Panc1 (cell line): ENCODE results near the gene CYP26B1. TPM values are rescaled to one million over a fixed set of nuclear protein-coding genes. Genes with fewer than 3 reads are reported as not detected.
A peak's percentile ranks its signal among the peaks of the same experiment; 100 is the strongest.

Experiments
- ATAC-seq: fragments of 200-7000 bp; cut with Tn5 transposase; 2 replicates; pipeline ENCODE4 v1.9.1; 2020; ENCODE audit warnings: mild to moderate bottlenecking, moderate library complexity
- BruUV-seq: library from RNA; stranded (reverse); fragments of 400-500 nt; replicated peaks from 2 replicates; lab custom pipeline; 2021; lab: Mats Ljungman, UMichigan
- CTCF ChIA-PET: fragments of 300-600 bp; sonication (Branson Sonifier 250); formaldehyde crosslinking; loops from one replicate; lab custom pipeline; 2022; ENCODE audit warnings: antibody characterized with exemption; lab: Charles Lee
- POLR2A ChIA-PET: fragments of 300-600 bp; sonication (Branson Sonifier 250); formaldehyde crosslinking; loops from one replicate; lab custom pipeline; 2022; ENCODE audit warnings: antibody characterized with exemption; lab: Charles Lee
- DNase-seq: peaks from one replicate; pipeline ENCODE4 v3.0.0-alpha.2; 2010; ENCODE audit warnings: low read depth, low spot score
- H3K27ac ChIP-seq: 2 replicates; pipeline ENCODE4 v1.5.1; 2011; ENCODE audit warnings: mild to moderate bottlenecking, low read length, inconsistent platforms
- H3K27me3 ChIP-seq: fragments of 200-500 bp; sonication (Bioruptor generic); 2 replicates; pipeline ENCODE4 v1.6.0; 2014; ENCODE audit warnings: low read length, inconsistent platforms; ENCODE audit not compliant: control insufficient read depth, insufficient read depth
- H3K36me3 ChIP-seq: fragments of 200-500 bp; sonication (Bioruptor generic); 2 replicates; pipeline ENCODE4 v1.5.1; 2014; ENCODE audit warnings: inconsistent platforms, mild to moderate bottlenecking, low read length, moderate library complexity; ENCODE audit not compliant: control insufficient read depth, insufficient read depth
- H3K4me1 ChIP-seq: 2 replicates; pipeline ENCODE4 v1.5.1; 2011; ENCODE audit warnings: inconsistent platforms, mild to moderate bottlenecking, low read length, moderate library complexity; ENCODE audit not compliant: control insufficient read depth, insufficient read depth
- H3K4me3 ChIP-seq, 2 experiments: 2 replicates each; pipeline ENCODE4 v1.5.1; 2011 to 2012; ENCODE audit warnings: low read depth in 2 of 2, low read length in 2 of 2, mild to moderate bottlenecking in 2 of 2, inconsistent platforms in 1 of 2, moderate library complexity in 1 of 2
- H3K9me3 ChIP-seq: fragments of 200-500 bp; sonication (Bioruptor generic); 2 replicates; pipeline ENCODE4 v1.5.1; 2014; ENCODE audit warnings: low read depth, mild to moderate bottlenecking, inconsistent platforms, low read length, moderate library complexity; ENCODE audit not compliant: control insufficient read depth, insufficient read depth
- POLR2AphosphoS5 ChIP-seq: IDR thresholded peaks from 2 replicates; pipeline ENCODE4 v1.6.1; 2012; ENCODE audit warnings: mild to moderate bottlenecking, low read depth, low read length, moderate library complexity
- REST ChIP-seq, 2 experiments: IDR thresholded peaks; 2 replicates each; pipeline ENCODE4 v1.6.1; 2011 to 2012; ENCODE audit warnings: low read depth in 2 of 2, control low read depth in 1 of 2, low read length in 1 of 2, mild to moderate bottlenecking in 1 of 2, moderate library complexity in 1 of 2; ENCODE audit not compliant: insufficient read depth in 1 of 2
- SIN3A ChIP-seq: IDR thresholded peaks from 2 replicates; pipeline ENCODE4 v1.6.1; 2012; ENCODE audit warnings: low read depth, mild to moderate bottlenecking, low read length, moderate library complexity, borderline replicate concordance; ENCODE audit not compliant: insufficient read depth
- TCF7L2 ChIP-seq: IDR thresholded peaks from 2 replicates; pipeline ENCODE4 v1.6.1; 2011; ENCODE audit warnings: mild to moderate bottlenecking, low read depth, low read length, inconsistent platforms
- in situ Hi-C: cut with HindIII; loops from 2 replicates; pipeline ENCODE4 v1.10.0; 2016; ENCODE audit warnings: low sequenced_read_pairs, low pct_unique_long_range_greater_than_20kb
- intact Hi-C: fragments of 100-400 bp; cut with micrococcal nuclease; formaldehyde crosslinking; loops from one replicate; pipeline ENCODE4 v1.10.0; 2022; ENCODE audit not compliant: unreplicated experiment
- total RNA-seq: library from RNA; stranded (reverse); gene quantifications from one replicate; pipeline ENCODE4 v1.2.1, GENCODE V29; 2021; ENCODE audit not compliant: unreplicated experiment
- TF ChIP-seq, protein P1 (sequence below): fragments of 450-650 bp; IDR thresholded peaks from 2 replicates; pipeline ENCODE4 v1.5.1; 2017; ENCODE audit warnings: mild to moderate bottlenecking

The CYP26B1 gene
- total RNA-seq, 1 experiment from 2014 or later = 12.3 TPM

DNA sequence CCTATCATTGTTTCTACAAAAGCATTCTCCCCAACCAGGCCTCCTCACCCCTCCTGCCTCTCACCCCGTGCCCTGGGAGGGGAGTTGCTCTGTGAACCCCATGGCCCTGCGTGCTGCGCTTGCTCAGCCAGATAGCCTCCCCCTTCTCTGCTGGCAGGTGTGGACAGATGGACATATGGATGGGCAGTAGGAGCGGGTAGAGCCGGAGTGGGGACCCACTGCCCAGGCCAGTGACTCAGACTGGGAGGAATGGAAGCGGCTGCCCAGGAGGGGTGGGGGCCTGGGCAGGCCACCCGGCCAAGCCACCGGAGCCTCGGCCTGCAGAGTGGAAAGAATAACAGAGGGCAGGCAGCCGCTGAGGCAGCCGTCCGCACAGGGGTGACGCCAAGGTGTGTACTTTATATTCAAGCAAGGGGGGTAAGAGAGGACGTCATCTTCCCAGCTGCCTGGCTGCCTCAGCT, 8.7 kb downstream of the CYP26B1 start:
- Histone ChIP-seq H3K9me3 (no peaks in the 10 kb centered on the region), H3K27me3 (no peaks in the 10 kb centered on the region), H3K4me1 (peaks cover 7% of the 10 kb centered on the region), H3K36me3 (no peaks in the 10 kb centered on the region), H3K27ac (no peak overlapping the region), H3K4me3 (no peak overlapping the region)
- intact Hi-C loops (no loop called here), in situ Hi-C loops (no loop called here)
- DNase-seq (no peak), ATAC-seq (no peak)
- ChIA-PET POLR2A (no interaction called here), CTCF (no interaction called here)
- no TSS peak for BruUV-seq
- TF ChIP-seq, protein P1, sequence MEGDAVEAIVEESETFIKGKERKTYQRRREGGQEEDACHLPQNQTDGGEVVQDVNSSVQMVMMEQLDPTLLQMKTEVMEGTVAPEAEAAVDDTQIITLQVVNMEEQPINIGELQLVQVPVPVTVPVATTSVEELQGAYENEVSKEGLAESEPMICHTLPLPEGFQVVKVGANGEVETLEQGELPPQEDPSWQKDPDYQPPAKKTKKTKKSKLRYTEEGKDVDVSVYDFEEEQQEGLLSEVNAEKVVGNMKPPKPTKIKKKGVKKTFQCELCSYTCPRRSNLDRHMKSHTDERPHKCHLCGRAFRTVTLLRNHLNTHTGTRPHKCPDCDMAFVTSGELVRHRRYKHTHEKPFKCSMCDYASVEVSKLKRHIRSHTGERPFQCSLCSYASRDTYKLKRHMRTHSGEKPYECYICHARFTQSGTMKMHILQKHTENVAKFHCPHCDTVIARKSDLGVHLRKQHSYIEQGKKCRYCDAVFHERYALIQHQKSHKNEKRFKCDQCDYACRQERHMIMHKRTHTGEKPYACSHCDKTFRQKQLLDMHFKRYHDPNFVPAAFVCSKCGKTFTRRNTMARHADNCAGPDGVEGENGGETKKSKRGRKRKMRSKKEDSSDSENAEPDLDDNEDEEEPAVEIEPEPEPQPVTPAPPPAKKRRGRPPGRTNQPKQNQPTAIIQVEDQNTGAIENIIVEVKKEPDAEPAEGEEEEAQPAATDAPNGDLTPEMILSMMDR = no peak
- TF ChIP-seq POLR2AphosphoS5 (no peak), TCF7L2 (no peak), SIN3A (no peak), REST (IDR thresholded peaks at IDR 0.05; ENCODE audit: insufficient read depth in 1 of 2, low read depth in 2 of 2, low read length in 1 of 2) (no peak)

DNA sequence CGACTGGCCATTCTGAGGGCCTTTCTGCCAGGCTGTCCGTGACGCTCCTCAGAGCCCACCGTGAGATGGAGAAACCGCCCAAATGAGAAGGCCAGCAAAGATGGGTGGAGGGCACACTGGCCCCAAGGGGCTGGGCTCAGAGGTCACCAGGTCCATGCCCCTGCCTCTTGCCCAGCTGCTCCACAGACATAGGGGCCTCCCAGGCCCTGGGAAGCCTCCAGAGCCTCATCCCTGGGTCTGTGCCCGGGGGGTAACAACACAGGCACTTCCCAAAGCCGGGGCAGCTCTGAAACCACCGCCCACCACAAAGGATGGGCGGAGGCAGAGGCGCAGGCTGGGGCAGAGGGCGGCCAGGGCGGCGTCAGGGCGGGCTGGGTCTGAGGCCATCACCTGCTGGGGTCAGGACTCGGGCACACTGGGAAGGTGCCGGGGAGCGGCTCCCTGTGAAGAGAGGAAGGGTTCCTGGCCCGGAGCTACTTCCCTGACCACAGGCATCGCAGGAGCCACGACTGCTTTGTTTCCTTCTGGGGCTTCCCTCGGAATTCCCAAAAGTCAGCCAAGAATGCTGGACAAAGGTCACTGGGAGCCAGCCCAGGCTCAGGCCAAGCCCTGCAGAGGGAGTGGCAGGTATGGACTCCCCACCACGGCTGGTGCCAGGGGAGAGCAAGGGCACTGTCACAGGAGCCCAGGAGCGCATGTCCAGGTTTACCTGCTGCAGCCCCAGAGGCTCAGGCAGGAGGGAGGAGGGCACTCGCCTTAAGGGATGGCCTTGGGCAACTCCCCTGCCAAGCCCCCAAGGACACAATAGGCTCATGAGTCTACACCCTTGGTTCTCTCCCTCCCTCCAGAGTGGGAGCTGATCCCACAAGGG, 9.4 kb downstream of the CYP26B1 start:
- peak; percentile 34 for ATAC-seq
- no TSS peak for BruUV-seq
- in situ Hi-C loops (no loop called here), intact Hi-C loops (no loop called here)
- TF ChIP-seq TCF7L2 = no peak
- Histone ChIP-seq H3K27ac (no peak overlapping the region), H3K27me3 (no peaks in the 10 kb centered on the region), H3K4me3 (no peak overlapping the region), H3K36me3 (no peaks in the 10 kb centered on the region), H3K9me3 (no peaks in the 10 kb centered on the region), H3K4me1 (peaks cover 7% of the 10 kb centered on the region)
- DNase-seq = no peak
- POLR2A ChIA-PET = no interaction called here
- CTCF ChIA-PET = no interaction called here

GRCh38 chr2:72137498-72138010, 10.1 kb downstream of the CYP26B1 start:
- no TSS peak for BruUV-seq
- ChIA-PET CTCF (no interaction called here), POLR2A (interaction anchor here (0.6 kb wide), 1 partner anchor 11 kb away, joined by 3 read pairs; no protein-coding TSS in a partner anchor)
- no peak for DNase-seq
- no peaks in the 10 kb centered on the region for H3K27me3 ChIP-seq
- H3K4me3 ChIP-seq = no peak overlapping the region
- peak; percentile 90 for ATAC-seq
- in situ Hi-C loops (no loop called here), intact Hi-C loops (no loop called here)
- no peak overlapping the region for H3K27ac ChIP-seq
- peaks cover 7% of the 10 kb centered on the region for H3K4me1 ChIP-seq
- H3K36me3 ChIP-seq = no peaks in the 10 kb centered on the region
- TF ChIP-seq POLR2AphosphoS5 = no peak
- TF ChIP-seq, protein P1 = peak; percentile 99
- no peak for TF ChIP-seq REST (IDR thresholded peaks at IDR 0.05; ENCODE audit: insufficient read depth in 1 of 2, low read depth in 2 of 2, low read length in 1 of 2)
- H3K9me3 ChIP-seq = no peaks in the 10 kb centered on the region
